LNCaP clone FGC (cell line): ENCODE data around the gene ATAD2B.

Experiments
- DNase-seq: peaks from one replicate; pipeline ENCODE4 v3.0.0-alpha.2; 2011; ENCODE audit warnings: low read depth
- H3K4me3 ChIP-seq: 2 replicates; pipeline ENCODE4 v1.5.1; 2011; ENCODE audit warnings: mild to moderate bottlenecking, low read depth, low read length, control low read depth
- CTCF ChIP-seq: IDR thresholded peaks from 2 replicates; pipeline ENCODE4 v1.5.1; 2012; ENCODE audit warnings: mild to moderate bottlenecking; ENCODE audit not compliant: control insufficient read depth, insufficient read depth; ENCODE audit errors: extremely low read depth

The ATAD2B gene

DNA sequence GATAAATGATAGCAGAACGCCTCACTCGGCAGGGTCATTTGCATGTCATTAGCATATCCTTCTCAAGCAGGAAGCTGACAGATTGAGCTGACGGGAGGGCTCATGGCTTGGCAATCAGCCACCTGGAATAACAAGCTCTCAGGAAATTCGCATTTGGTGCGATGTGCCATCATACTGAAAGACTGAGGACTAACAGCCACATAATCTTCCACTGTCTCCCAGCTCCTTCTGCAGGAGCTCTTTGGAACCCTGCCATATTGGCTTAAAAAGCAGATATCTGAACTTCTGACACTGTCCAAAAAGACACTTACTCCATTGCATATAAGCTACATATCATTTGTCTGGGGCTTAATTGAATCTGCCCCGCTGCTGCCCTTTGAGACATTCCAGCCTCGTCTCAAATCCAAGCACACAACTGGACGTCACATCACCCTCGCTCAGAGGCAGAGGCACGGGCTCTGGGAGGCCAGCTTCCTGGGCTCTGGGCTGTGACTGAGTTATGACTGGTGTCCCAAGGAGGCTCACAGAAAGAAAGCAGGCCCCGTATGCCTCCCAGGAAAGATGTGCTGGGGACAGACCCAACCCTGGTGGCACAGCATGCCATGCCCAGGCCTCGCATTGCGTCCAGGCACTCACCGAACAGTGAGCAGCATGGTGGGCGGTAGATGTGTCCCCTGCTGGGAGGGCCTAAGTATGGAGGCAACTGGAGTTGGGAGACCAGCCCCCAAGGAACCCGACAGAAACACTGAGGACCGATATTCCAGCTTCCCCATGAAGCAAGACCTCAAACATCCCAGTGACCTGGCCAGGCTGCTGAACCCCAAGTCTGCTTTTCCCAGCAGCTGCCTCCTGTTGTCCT is 228.0 kb downstream of the ATAD2B start:
- no peak overlapping the region for H3K4me3 ChIP-seq
- DNase-seq: no peak
- no peak for TF ChIP-seq CTCF
